Choroid plexus epithelial cell (primary cell): ENCODE measurements around the gene CHN2.

Experiments
- DNase-seq: peaks from one replicate; pipeline ENCODE4 v3.0.0-alpha.2; 2010; ENCODE audit warnings: low read depth
- H3K4me3 ChIP-seq: 2 replicates; pipeline ENCODE4 v1.5.1; 2011; ENCODE audit warnings: low read depth, mild to moderate bottlenecking, control low read depth, low read length, moderate library complexity
- TF ChIP-seq, protein P1 (sequence below): conservative IDR thresholded peaks from 2 replicates; pipeline ENCODE4 v1.5.1; 2011; ENCODE audit warnings: low read depth, mild to moderate bottlenecking, control low read depth, inconsistent platforms, low read length, moderate library complexity

CHN2 gene

DNA sequence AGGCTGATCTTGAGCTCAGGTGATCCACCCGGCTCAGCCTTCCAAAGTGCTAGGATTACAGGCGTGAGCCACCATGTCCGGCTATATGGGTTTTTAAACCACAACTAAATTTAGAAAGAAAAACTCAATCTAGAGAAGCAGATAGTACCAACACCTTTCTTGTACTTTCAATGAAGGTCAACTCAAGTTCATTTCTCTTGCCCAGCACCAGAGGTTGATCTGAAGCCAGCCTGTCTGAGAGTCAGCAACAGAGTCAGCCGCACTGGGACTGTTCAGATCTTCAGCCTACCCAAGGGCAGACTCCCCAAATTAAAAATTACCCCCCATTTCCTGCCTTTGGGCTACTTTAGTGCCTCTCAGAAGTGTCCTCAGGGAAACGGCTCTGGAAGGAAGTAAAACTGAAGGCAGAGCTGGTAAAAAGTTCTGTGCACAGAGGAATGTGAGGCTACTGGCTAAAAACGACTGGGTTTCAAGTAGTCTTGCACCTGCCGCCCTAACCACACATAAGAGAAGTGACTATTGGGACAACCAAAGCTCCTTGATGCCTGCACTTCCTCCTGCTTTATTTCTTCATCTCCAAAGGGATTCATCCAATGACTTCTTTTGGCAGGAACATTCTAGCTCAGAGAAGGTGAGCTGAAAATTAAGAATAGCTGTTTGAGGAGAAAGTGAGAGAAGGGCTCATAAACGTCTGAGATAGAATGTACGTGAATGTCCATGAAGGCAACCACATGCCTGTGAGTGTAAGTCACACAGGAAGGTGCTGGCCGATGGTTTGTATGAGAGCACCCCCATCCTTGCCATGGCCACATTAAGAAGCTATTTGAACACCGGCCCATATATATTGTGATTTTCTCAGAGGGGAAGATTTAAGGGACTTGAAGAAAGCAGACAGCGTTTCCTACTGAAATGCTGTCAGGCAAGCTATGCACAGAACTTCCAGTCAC lies 226.7 kb downstream of the CHN2 start:
- H3K4me3 ChIP-seq, result no peak overlapping the region
- TF ChIP-seq, protein P1, sequence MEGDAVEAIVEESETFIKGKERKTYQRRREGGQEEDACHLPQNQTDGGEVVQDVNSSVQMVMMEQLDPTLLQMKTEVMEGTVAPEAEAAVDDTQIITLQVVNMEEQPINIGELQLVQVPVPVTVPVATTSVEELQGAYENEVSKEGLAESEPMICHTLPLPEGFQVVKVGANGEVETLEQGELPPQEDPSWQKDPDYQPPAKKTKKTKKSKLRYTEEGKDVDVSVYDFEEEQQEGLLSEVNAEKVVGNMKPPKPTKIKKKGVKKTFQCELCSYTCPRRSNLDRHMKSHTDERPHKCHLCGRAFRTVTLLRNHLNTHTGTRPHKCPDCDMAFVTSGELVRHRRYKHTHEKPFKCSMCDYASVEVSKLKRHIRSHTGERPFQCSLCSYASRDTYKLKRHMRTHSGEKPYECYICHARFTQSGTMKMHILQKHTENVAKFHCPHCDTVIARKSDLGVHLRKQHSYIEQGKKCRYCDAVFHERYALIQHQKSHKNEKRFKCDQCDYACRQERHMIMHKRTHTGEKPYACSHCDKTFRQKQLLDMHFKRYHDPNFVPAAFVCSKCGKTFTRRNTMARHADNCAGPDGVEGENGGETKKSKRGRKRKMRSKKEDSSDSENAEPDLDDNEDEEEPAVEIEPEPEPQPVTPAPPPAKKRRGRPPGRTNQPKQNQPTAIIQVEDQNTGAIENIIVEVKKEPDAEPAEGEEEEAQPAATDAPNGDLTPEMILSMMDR, result no peak
- no peak for DNase-seq

DNA sequence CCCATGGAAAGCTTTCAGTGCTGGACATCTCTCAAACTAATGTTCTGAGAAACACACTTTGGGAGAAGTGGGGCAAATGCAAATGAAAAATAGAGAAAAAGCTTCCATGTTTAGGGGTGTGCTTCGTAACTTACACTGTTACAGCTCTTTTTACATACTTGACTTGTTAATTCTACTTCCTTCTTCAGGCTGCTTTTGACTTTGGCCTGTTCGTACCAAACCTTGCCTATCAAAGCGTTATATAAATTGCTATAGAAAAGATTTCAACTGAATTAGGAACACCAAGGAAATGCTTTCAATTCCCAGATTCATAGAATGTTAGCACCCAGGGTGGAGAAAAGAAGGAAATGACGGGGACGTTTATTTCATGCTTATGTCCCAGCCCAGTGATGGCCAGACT lies 228.3 kb downstream of the CHN2 start:
- no peak overlapping the region for H3K4me3 ChIP-seq
- TF ChIP-seq, protein P1, result no peak
- DNase-seq, result no peak

DNA sequence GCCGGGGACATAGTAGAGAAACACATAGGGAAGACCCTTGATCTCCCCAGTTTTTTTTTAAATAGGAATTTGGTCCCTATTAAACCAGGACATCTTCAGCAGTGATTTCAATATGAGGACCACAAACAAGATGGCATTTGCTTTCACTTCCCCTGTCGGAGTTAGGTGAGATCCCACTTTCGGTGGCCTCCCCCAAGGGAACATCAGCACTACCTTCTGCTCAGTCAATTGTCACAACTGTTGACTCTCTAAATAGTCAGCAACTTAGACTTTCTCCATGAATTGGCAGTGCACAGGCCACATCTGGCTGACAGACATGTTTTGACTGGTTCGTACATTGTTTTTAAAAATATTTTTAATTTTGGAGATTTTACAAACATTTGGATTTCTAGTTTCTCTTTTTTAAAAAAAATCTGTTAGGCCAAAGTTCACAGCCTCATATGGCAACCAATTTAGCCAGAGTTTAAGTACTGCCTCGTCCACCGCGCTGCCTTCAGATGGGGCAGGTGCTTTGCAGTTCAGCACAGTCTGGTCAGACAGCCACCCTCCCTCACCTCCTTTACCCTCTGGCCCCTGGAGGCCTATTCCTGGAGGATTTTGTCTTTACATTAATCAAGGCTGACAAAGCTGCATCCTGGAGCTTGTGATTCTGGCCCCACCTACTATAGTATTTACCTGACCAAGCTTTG lies 229.9 kb downstream of the CHN2 start:
- TF ChIP-seq, protein P1, result no peak
- DNase-seq, result no peak
- H3K4me3 ChIP-seq, result no peak overlapping the region

DNA sequence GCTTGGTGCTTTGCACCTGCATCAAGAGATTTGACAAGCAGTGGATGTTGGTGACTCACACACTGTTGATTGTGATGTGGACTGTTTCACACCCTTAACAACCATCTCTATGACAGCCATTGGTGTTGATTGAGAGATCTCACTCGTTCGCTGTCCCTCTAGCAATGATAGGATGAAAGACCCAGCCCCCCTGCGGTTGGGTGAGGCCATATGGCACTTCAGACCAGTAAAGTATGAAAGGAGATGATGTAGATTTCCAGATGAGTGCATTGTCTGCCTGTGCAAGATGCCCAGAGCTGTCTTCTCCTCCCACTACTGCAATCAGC lies 230.4 kb downstream of the CHN2 start:
- H3K4me3 ChIP-seq, result no peak overlapping the region
- DNase-seq, result no peak
- TF ChIP-seq, protein P1, result no peak

DNA sequence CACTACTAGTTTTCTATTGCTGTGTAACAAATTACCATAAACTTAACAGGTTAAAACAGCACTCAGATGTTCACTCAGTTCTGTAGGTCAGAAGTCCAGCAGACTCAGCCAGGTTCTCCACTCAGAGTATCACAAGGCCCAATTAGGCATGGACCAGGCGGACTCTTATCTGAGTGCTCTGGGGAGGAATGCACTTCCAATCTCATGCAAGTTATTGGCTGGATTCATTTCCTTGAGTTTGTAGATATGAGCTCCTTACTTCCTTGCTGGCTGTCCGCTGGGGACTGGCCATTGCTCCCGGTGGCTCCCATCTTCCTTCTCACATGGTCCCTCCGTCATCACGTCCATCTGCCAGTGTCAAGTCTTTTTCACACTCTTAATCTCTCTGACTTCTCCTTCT lies 232.0 kb downstream of the CHN2 start:
- TF ChIP-seq, protein P1, result no peak
- no peak for DNase-seq
- no peak overlapping the region for H3K4me3 ChIP-seq

DNA sequence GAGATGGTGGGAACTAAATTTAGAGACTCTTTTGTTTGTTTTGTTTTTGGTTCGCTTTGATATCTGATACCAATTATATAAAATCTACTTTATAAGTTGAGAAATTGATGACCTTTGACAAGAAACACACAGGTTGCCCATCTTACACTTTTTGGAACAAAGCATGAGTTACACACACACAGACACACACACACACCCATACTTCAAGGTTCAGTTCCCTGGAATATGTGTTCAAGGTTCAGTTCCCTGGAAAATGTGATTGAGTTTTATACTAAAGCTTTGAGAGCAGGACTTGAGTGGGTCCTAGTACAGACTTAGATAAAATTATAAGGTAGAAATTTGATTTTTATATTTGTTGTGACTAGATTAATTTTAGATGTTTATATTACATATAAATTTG lies 234.8 kb downstream of the CHN2 start:
- no peak for DNase-seq
- H3K4me3 ChIP-seq, result no peak overlapping the region
- TF ChIP-seq, protein P1, result no peak
